ENCODE measurements around the gene STRN4. TPM values are rescaled to one million over a fixed set of nuclear protein-coding genes. Genes with fewer than 3 reads are reported as not detected.

STRN4 gene
- total RNA-seq, 4 donors from 2014 or later, result 60.1 to 86.4 (median 69.7) TPM

DNA sequence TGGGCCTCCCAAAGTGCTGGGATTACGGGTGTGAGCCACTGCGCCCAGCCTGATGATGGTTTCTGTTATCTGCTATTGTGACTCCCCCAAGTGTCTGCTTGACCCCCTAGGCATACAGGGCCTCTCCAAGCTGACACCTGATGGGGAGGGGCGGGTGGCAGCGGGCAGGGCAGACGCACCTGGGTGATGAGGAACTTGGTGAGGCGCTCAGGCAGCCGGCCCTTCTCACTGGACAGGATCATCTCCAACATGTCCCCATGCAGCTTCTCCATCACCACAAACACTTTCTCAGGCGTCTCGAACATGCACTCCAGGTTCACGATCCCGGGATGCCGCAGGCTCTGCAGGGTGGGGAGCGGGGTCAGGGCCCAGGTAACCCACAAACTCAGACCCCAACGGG lies 56.9 kb downstream of the STRN4 start:
- no peak for DNase-seq
- H3K9me3 ChIP-seq, result no peaks in the 10 kb centered on the region
- intact Hi-C loops (cut with DNase I), result no loop called here
- no peak overlapping the region for H3K4me3 ChIP-seq
- peaks cover 48 to 100% (median 84%) of the 10 kb centered on the region in 3 donors for H3K36me3 ChIP-seq
- TF ChIP-seq, protein P1, sequence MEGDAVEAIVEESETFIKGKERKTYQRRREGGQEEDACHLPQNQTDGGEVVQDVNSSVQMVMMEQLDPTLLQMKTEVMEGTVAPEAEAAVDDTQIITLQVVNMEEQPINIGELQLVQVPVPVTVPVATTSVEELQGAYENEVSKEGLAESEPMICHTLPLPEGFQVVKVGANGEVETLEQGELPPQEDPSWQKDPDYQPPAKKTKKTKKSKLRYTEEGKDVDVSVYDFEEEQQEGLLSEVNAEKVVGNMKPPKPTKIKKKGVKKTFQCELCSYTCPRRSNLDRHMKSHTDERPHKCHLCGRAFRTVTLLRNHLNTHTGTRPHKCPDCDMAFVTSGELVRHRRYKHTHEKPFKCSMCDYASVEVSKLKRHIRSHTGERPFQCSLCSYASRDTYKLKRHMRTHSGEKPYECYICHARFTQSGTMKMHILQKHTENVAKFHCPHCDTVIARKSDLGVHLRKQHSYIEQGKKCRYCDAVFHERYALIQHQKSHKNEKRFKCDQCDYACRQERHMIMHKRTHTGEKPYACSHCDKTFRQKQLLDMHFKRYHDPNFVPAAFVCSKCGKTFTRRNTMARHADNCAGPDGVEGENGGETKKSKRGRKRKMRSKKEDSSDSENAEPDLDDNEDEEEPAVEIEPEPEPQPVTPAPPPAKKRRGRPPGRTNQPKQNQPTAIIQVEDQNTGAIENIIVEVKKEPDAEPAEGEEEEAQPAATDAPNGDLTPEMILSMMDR (IDR thresholded peaks at IDR 0.05), result no peak
- no peak for TF ChIP-seq POLR2A (IDR thresholded peaks at IDR 0.05)
- no peak overlapping the region for H3K27ac ChIP-seq
- H3K4me1 ChIP-seq, result no peaks in the 10 kb centered on the region
- WGBS, 2 donors, result 96 to 100% methylated on average over 1 to 12 of the region's 14 CpGs
- H3K27me3 ChIP-seq, result no peaks in the 10 kb centered on the region

DNA sequence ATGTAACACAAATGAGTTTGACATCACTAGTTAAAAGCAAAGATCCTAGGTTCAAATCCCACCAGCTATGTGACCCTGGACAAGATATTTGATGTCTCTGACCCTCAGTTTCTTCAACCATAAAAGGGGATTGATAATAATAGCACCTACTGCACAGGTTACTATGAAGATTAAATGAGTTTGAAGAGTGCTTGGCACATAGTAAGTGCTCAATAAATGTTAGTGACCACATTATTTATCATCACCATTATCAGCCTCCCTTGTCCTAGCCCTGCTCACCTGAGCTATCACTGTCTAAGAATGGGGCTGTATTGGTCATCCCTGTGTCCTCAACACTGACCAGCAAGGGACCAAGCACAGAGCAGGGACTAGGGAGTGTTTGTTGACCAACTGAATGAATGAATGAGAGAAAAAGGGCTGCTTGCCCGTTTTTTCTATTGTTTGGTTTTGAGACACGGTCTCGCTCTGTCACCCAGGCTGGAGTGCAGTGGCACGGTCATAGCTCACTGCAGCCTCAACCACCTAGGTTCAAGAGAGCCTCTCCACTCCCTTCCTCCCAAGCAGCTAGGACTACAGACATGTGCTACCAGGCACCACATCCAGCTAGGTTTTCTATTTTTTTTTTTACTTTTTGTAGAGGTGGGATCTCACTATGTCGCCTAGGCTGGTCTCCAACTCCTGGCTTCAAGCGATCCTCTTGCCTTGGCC lies 58.7 kb downstream of the STRN4 start:
- Histone ChIP-seq H3K4me3 (no peak overlapping the region), H3K36me3 (peaks cover 30 to 100% (median 84%) of the 10 kb centered on the region in 3 donors)
- WGBS, 2 donors, result 81 to 85% methylated on average over 6 of the region's 6 CpGs

DNA sequence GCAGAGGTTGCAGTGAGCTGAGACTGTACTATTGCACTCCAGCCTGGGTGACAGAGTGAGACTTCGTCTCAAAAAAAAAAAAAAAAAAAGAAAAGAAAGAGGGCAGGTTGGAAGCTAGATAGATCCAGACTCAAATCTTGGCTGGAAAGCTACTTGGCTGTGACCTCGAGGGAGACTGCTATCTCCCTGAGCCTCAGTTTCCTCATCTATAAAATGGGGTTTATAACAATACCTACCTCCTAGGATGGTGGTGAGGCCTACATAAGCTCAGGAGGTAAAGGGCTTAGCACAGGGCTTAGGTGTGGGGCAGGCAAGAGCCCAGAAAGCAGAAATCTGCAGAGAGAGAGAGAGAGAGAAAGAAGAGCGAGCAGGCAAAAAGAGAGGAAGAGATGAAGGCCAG lies 61.1 kb downstream of the STRN4 start:
- DNase-seq, result no peak
- TF ChIP-seq POLR2A (IDR thresholded peaks at IDR 0.05), result no peak
- TF ChIP-seq, protein P1 (IDR thresholded peaks at IDR 0.05), result no peak
- Histone ChIP-seq H3K27ac (no peak overlapping the region), H3K9me3 (no peaks in the 10 kb centered on the region), H3K36me3 (peaks cover 8 to 100% (median 67%) of the 10 kb centered on the region in 3 donors), H3K4me3 (no peak overlapping the region), H3K4me1 (no peaks in the 10 kb centered on the region), H3K27me3 (no peaks in the 10 kb centered on the region)
- 83 to 89% methylated on average over 3 of the region's 3 CpGs for WGBS, 2 donors
- intact Hi-C loops (cut with DNase I), result no loop called here

More for the DNA sequence above, 58.7 kb downstream of the STRN4 start:
- no peaks in the 10 kb centered on the region for H3K4me1 ChIP-seq
- TF ChIP-seq, protein P1 (IDR thresholded peaks at IDR 0.05), result no peak
- TF ChIP-seq POLR2A (IDR thresholded peaks at IDR 0.05), result no peak
- H3K27me3 ChIP-seq, result no peaks in the 10 kb centered on the region
- DNase-seq, result no peak
- H3K9me3 ChIP-seq, result no peaks in the 10 kb centered on the region
- no peak overlapping the region for H3K27ac ChIP-seq
- intact Hi-C loops (cut with DNase I), result no loop called here

DNA sequence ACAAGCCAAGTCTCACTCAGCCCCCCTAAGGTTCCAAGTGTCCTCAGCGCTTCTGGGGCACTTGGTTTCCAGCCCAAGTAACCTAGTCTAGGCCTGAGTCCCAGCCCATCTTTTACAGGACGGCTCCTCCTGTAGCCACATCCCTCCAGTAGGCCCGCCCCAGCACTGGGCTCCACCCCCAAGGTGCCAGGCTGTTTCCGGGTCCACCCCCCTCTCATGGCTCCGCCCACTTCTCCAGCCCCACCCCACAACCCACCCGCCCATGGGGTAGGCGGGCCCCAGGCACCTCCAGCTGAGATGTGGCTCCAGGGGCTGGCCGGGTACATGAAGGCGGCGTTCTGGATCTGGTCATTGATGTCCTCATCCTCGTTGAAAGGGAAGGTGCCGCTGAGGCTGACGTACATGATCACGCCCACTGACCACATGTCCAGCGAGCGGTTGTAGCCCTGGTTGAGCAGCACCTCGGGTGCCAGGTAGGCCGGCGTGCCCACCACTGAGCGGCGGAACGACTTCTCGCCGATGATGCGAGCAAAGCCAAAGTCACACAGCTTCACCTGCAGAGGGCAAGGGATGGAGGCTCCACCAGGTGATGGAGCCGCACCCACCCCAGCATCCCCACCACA lies 68.0 kb downstream of the STRN4 start:
- Histone ChIP-seq H3K4me3 (no peak overlapping the region), H3K27ac (no peak overlapping the region), H3K4me1 (no peaks in the 10 kb centered on the region), H3K27me3 (no peaks in the 10 kb centered on the region), H3K9me3 (no peaks in the 10 kb centered on the region), H3K36me3 (peaks cover 15 to 100% (median 67%) of the 10 kb centered on the region in 3 donors)
- 64 to 88% methylated on average over 2 to 6 of the region's 26 CpGs for WGBS, 2 donors
- no peak for TF ChIP-seq POLR2A (IDR thresholded peaks at IDR 0.05)
- TF ChIP-seq, protein P1 (IDR thresholded peaks at IDR 0.05), result no peak
- intact Hi-C loops (cut with DNase I), result no loop called here
- DNase-seq, result no peak

DNA sequence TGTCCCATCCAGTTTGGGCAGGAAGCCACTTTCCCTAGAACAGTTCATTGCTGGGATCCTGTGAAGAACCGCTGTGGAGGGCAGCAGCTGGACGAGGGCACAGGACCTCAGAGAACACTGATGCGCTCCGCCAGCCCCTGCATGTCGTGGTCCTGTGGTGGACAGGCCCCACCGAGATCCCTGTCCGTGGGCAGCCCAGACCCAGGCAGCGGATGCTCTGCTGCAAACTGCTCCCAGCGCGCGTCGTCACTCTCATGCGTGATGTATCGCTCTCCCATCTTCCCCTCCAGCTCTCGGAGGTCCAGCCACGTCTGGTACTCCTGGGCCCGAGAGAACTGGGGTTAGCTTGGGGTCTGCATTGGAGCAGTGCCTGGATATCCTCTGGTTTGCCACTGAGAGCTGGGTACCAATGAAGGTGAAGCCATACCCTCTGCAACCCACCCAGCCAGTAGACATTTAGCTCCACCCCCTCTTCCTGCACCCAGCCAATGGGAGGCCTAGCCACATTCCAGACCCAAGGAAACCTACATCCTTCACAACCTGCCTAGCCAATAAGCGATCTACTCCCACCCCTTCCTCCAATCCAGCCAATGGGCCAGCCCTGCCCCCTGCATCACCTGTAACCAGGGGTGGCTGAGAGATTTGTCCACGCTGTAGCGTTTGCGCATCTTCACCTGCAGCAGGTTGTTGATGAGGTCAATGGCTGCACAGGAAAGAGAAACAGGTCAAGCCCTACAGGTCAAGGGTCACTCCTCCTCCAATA lies 71.7 kb downstream of the STRN4 start:
- H3K9me3 ChIP-seq, result no peaks in the 10 kb centered on the region
- WGBS, 2 donors, result 90 to 96% methylated on average over 7 to 10 of the region's 21 CpGs
- TF ChIP-seq, protein P1 (IDR thresholded peaks at IDR 0.05), result no peak
- TF ChIP-seq POLR2A (IDR thresholded peaks at IDR 0.05), result no peak
- H3K27ac ChIP-seq, result no peak overlapping the region
- H3K4me3 ChIP-seq, result no peak overlapping the region
- no peaks in the 10 kb centered on the region for H3K27me3 ChIP-seq
- intact Hi-C loops (cut with DNase I), result no loop called here
- H3K36me3 ChIP-seq, result peaks cover 15 to 73% (median 58%) of the 10 kb centered on the region in 3 donors
- H3K4me1 ChIP-seq, result no peaks in the 10 kb centered on the region
- DNase-seq, result no peak

Measured in esophagus squamous epithelium (tissue), 5 donors.